Activated naive CD4-positive, alpha-beta T cell treated with anti-CD3 and anti-CD28 coated beads, Interleukin-2, amount 50 U/mL, for 16 hours (primary cell): Measurements from ENCODE around the gene PHLDB2.
"Not testable (repeated sequence)": the region's sequence is repeated elsewhere in the genome, so short reads cannot be mapped to it uniquely, and the experiment has no call there.

Experiments used
- DNase-seq: peaks from one replicate; pipeline ENCODE4 v3.0.0-alpha.2; 2020

The PHLDB2 gene

GRCh38 chr3:111859061-111859973 lies at the start of gene PHLDB2:
Gene PHLDB2, plus strand, starts transcription at chr3:111859265. Its CDS starts 24,813 bp downstream, at chr3:111884078.
- peak; percentile 46 for DNase-seq

GRCh38 chr3:111810909-111811308 lies 48.2 kb upstream of the PHLDB2 start:
- no peak for DNase-seq

- DNase-seq = no peak
Measured at GRCh38 chr3:111811811-111812210, 47.3 kb upstream of the PHLDB2 start.

- no peak for DNase-seq
Measured at GRCh38 chr3:111812701-111813100, 46.4 kb upstream of the PHLDB2 start.

- no peak for DNase-seq
Measured at GRCh38 chr3:111813441-111813840, 45.6 kb upstream of the PHLDB2 start.

GRCh38 chr3:111813979-111814378 lies 45.1 kb upstream of the PHLDB2 start:
- DNase-seq = no peak

GRCh38 chr3:111816771-111817170 lies 42.3 kb upstream of the PHLDB2 start:
- DNase-seq = not testable (repeated sequence)

GRCh38 chr3:111819927-111820326 lies 39.1 kb upstream of the PHLDB2 start:
- no peak for DNase-seq

GRCh38 chr3:111820651-111821050 lies 38.4 kb upstream of the PHLDB2 start:
- DNase-seq = no peak

- no peak for DNase-seq
Measured at GRCh38 chr3:111821891-111822290, 37.2 kb upstream of the PHLDB2 start.

GRCh38 chr3:111822804-111823203 lies 36.3 kb upstream of the PHLDB2 start:
- no peak for DNase-seq

- DNase-seq = no peak
Measured at GRCh38 chr3:111823341-111823855, 35.7 kb upstream of the PHLDB2 start.

- DNase-seq = no peak
Measured at GRCh38 chr3:111824351-111824750, 34.7 kb upstream of the PHLDB2 start.

GRCh38 chr3:111827871-111828270 lies 31.2 kb upstream of the PHLDB2 start:
- DNase-seq = no peak

GRCh38 chr3:111828530-111828929 lies 30.5 kb upstream of the PHLDB2 start:
- no peak for DNase-seq

- DNase-seq = no peak
Measured at GRCh38 chr3:111829023-111829422, 30.0 kb upstream of the PHLDB2 start.

GRCh38 chr3:111831840-111832239 lies 27.2 kb upstream of the PHLDB2 start:
- no peak for DNase-seq

GRCh38 chr3:111837112-111837511 lies 22.0 kb upstream of the PHLDB2 start:
- no peak for DNase-seq

- no peak for DNase-seq
Measured at GRCh38 chr3:111838133-111838532, 20.9 kb upstream of the PHLDB2 start.

- DNase-seq = no peak
Measured at GRCh38 chr3:111846039-111846438, 13.0 kb upstream of the PHLDB2 start.

GRCh38 chr3:111846717-111847116 lies 12.3 kb upstream of the PHLDB2 start:
- no peak for DNase-seq

GRCh38 chr3:111848283-111848682 lies 10.8 kb upstream of the PHLDB2 start:
- no peak for DNase-seq

GRCh38 chr3:111848778-111849177 lies 10.3 kb upstream of the PHLDB2 start:
- DNase-seq = no peak

- no peak for DNase-seq
Measured at GRCh38 chr3:111850537-111850936, 8.5 kb upstream of the PHLDB2 start.
